SK-N-SH treated with all-trans-retinoic acid at 6 μM for 48 hours (cell line): ENCODE results near the gene SEC24A.
"Not testable (repeated sequence)": the region's sequence is repeated elsewhere in the genome, so short reads cannot be mapped to it uniquely, and the experiment has no call there.

Experiments used
- ATAC-seq: fragments of 200-7000 bp; cut with Tn5 transposase; 3 replicates; pipeline ENCODE4 v1.9.1; 2020; ENCODE audit warnings: mild to moderate bottlenecking, moderate library complexity
- ARNTL ChIP-seq: fragments of 450-650 bp; formaldehyde crosslinking; IDR thresholded peaks from 2 replicates; pipeline ENCODE4 v1.5.0; 2020; ENCODE audit warnings: low read depth, mild to moderate bottlenecking, moderate library complexity, borderline replicate concordance
- BACH2 ChIP-seq: fragments of 250-450 bp; sonication (Bioruptor Pico); IDR thresholded peaks from 2 replicates; pipeline ENCODE4 v1.9.0; 2021; ENCODE audit warnings: mild to moderate bottlenecking, borderline replicate concordance
- CSDC2 ChIP-seq: fragments of 250-450 bp; sonication (Bioruptor Pico); IDR thresholded peaks from 2 replicates; pipeline ENCODE4 v1.5.0; 2020; ENCODE audit warnings: mild to moderate bottlenecking, moderate library complexity
- ESRRG ChIP-seq: fragments of 250-450 bp; sonication (Bioruptor Pico); IDR thresholded peaks from 2 replicates; pipeline ENCODE4 v1.6.1; 2021; ENCODE audit warnings: mild to moderate bottlenecking
- GLIS3 ChIP-seq: fragments of 250-450 bp; sonication (Bioruptor Pico); IDR thresholded peaks from 2 replicates; pipeline ENCODE4 v1.5.0; 2020; ENCODE audit warnings: mild to moderate bottlenecking, moderate library complexity
- OSR1 ChIP-seq: fragments of 250-450 bp; sonication (Bioruptor Pico); IDR thresholded peaks from 2 replicates; pipeline ENCODE4 v1.8.0; 2022; ENCODE audit warnings: moderate library complexity, mild to moderate bottlenecking, inconsistent platforms
- PPARA ChIP-seq: fragments of 250-450 bp; sonication (Bioruptor Pico); IDR thresholded peaks from 2 replicates; pipeline ENCODE4 v1.5.0; 2020; ENCODE audit warnings: mild to moderate bottlenecking, borderline replicate concordance
- RARB ChIP-seq: fragments of 250-450 bp; sonication (Bioruptor Pico); IDR thresholded peaks from 2 replicates; pipeline ENCODE4 v1.8.0; 2021; ENCODE audit warnings: mild to moderate bottlenecking, moderate library complexity
- TCF4 ChIP-seq: fragments of 250-450 bp; sonication (Bioruptor Pico); IDR thresholded peaks from 2 replicates; pipeline ENCODE4 v1.8.0; 2021; ENCODE audit warnings: mild to moderate bottlenecking, moderate library complexity, borderline replicate concordance
- TOX ChIP-seq: fragments of 250-450 bp; sonication (Bioruptor Pico); IDR thresholded peaks from 2 replicates; pipeline ENCODE4 v1.8.0; 2021; ENCODE audit warnings: mild to moderate bottlenecking, moderate library complexity, borderline replicate concordance
- ZC3H10 ChIP-seq: fragments of 250-450 bp; sonication (Bioruptor Pico); IDR thresholded peaks from 2 replicates; pipeline ENCODE4 v1.5.1; 2021; ENCODE audit warnings: mild to moderate bottlenecking, moderate library complexity
- ZFP3 ChIP-seq: fragments of 250-450 bp; sonication (Bioruptor Pico); IDR thresholded peaks from 2 replicates; pipeline ENCODE4 v1.5.0; 2020; ENCODE audit warnings: mild to moderate bottlenecking, moderate library complexity
- ZFP30 ChIP-seq: fragments of 450-650 bp; formaldehyde crosslinking; IDR thresholded peaks from 2 replicates; pipeline ENCODE4 v1.5.0; 2022; ENCODE audit warnings: mild to moderate bottlenecking, moderate library complexity
- ZNF565 ChIP-seq: fragments of 450-650 bp; formaldehyde crosslinking; conservative IDR thresholded peaks from 2 replicates; pipeline ENCODE4 v1.5.0; 2020; ENCODE audit warnings: low read depth, mild to moderate bottlenecking, moderate library complexity
- ZNF70 ChIP-seq: fragments of 450-650 bp; formaldehyde crosslinking; IDR thresholded peaks from 2 replicates; pipeline ENCODE4 v1.5.0; 2020; ENCODE audit warnings: mild to moderate bottlenecking, moderate library complexity
- ZNF8 ChIP-seq: fragments of 450-650 bp; formaldehyde crosslinking; IDR thresholded peaks from 2 replicates; pipeline ENCODE4 v1.5.0; 2020; ENCODE audit warnings: mild to moderate bottlenecking, moderate library complexity
- TF ChIP-seq, protein P1 (sequence below): fragments of 250-450 bp; sonication (Bioruptor Pico); IDR thresholded peaks from 2 replicates; pipeline ENCODE4 v1.8.0; 2020; ENCODE audit warnings: mild to moderate bottlenecking, moderate library complexity, borderline replicate concordance
- TF ChIP-seq, protein P2 (sequence below): fragments of 250-450 bp; sonication (Bioruptor Pico); IDR thresholded peaks from 2 replicates; pipeline ENCODE4 v1.5.0; 2020; ENCODE audit warnings: mild to moderate bottlenecking, moderate library complexity
- TF ChIP-seq, protein P3 (sequence below): fragments of 250-450 bp; sonication (Bioruptor Pico); IDR thresholded peaks from 2 replicates; pipeline ENCODE4 v1.8.0; 2021; ENCODE audit warnings: low read depth, mild to moderate bottlenecking, moderate library complexity, borderline replicate concordance
- TF ChIP-seq, protein P4 (sequence below): fragments of 250-450 bp; sonication (Bioruptor Pico); IDR thresholded peaks from 2 replicates; pipeline ENCODE4 v1.5.1; 2021; ENCODE audit warnings: mild to moderate bottlenecking, moderate library complexity

Gene SEC24A

DNA sequence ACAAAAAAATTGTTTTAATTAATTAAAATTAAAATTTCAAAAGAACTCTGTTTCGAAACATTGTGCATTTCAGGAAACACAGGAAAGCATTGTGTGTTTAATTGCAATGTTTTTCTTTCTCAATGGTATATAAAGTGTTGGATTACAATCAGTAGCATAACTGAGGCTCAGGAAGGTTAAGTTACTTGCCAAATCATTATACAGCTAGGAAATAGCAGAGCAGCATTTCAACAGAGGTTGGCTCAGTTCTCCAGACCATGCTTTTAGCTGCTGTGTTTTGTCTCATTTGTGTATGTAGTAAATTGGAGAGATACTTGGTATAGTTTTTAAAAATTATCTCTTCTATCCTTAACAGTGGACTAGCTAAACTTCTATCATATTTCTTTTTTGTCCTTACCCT is 59.7 kb downstream of the SEC24A start:
- no peak for ATAC-seq
- TF ChIP-seq PPARA (CRISPR knock-in tag): no peak
- no peak for TF ChIP-seq ESRRG (CRISPR knock-in tag)
- TF ChIP-seq ZFP30: no peak
- no peak for TF ChIP-seq ZNF8 (CRISPR knock-in tag)

DNA sequence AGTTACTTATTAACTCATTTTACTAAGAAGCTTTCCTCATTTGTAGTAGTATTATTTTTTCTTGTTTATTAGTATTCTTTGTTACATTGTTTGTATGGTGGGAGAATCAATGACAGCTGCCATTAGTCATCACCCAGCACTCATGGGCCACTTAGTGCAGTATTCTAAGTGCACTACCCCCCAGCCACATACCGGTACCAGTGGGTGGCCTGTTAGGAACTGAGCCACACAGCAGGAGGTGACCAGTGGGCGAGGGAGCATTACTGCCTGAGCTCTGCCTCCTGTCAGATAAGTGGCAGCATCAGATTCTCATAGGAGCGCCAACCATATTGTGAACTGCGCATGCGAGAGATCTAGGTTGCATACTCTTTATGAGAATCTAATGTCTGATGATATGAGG is 65.5 kb downstream of the SEC24A start:
- TF ChIP-seq TOX (CRISPR knock-in tag) (no peak), ARNTL (CRISPR knock-in tag) (no peak), ZC3H10 (no peak), ZNF565 (CRISPR knock-in tag) (no peak), BACH2 (CRISPR knock-in tag) (no peak), TCF4 (CRISPR knock-in tag) (no peak), OSR1 (CRISPR knock-in tag) (no peak), RARB (CRISPR knock-in tag) (no peak), CSDC2 (no peak), GLIS3 (CRISPR knock-in tag) (no peak), PPARA (CRISPR knock-in tag) (no peak)
- TF ChIP-seq, protein P1, sequence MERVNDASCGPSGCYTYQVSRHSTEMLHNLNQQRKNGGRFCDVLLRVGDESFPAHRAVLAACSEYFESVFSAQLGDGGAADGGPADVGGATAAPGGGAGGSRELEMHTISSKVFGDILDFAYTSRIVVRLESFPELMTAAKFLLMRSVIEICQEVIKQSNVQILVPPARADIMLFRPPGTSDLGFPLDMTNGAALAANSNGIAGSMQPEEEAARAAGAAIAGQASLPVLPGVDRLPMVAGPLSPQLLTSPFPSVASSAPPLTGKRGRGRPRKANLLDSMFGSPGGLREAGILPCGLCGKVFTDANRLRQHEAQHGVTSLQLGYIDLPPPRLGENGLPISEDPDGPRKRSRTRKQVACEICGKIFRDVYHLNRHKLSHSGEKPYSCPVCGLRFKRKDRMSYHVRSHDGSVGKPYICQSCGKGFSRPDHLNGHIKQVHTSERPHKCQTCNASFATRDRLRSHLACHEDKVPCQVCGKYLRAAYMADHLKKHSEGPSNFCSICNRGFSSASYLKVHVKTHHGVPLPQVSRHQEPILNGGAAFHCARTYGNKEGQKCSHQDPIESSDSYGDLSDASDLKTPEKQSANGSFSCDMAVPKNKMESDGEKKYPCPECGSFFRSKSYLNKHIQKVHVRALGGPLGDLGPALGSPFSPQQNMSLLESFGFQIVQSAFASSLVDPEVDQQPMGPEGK: no peak
- TF ChIP-seq, protein P2, sequence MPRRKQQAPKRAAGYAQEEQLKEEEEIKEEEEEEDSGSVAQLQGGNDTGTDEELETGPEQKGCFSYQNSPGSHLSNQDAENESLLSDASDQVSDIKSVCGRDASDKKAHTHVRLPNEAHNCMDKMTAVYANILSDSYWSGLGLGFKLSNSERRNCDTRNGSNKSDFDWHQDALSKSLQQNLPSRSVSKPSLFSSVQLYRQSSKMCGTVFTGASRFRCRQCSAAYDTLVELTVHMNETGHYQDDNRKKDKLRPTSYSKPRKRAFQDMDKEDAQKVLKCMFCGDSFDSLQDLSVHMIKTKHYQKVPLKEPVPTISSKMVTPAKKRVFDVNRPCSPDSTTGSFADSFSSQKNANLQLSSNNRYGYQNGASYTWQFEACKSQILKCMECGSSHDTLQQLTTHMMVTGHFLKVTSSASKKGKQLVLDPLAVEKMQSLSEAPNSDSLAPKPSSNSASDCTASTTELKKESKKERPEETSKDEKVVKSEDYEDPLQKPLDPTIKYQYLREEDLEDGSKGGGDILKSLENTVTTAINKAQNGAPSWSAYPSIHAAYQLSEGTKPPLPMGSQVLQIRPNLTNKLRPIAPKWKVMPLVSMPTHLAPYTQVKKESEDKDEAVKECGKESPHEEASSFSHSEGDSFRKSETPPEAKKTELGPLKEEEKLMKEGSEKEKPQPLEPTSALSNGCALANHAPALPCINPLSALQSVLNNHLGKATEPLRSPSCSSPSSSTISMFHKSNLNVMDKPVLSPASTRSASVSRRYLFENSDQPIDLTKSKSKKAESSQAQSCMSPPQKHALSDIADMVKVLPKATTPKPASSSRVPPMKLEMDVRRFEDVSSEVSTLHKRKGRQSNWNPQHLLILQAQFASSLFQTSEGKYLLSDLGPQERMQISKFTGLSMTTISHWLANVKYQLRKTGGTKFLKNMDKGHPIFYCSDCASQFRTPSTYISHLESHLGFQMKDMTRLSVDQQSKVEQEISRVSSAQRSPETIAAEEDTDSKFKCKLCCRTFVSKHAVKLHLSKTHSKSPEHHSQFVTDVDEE: no peak
- TF ChIP-seq, protein P3, sequence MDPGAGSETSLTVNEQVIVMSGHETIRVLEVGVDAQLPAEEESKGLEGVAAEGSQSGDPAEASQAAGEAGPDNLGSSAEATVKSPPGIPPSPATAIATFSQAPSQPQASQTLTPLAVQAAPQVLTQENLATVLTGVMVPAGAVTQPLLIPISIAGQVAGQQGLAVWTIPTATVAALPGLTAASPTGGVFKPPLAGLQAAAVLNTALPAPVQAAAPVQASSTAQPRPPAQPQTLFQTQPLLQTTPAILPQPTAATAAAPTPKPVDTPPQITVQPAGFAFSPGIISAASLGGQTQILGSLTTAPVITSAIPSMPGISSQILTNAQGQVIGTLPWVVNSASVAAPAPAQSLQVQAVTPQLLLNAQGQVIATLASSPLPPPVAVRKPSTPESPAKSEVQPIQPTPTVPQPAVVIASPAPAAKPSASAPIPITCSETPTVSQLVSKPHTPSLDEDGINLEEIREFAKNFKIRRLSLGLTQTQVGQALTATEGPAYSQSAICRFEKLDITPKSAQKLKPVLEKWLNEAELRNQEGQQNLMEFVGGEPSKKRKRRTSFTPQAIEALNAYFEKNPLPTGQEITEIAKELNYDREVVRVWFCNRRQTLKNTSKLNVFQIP (CRISPR knock-in tag): no peak
- TF ChIP-seq, protein P4, sequence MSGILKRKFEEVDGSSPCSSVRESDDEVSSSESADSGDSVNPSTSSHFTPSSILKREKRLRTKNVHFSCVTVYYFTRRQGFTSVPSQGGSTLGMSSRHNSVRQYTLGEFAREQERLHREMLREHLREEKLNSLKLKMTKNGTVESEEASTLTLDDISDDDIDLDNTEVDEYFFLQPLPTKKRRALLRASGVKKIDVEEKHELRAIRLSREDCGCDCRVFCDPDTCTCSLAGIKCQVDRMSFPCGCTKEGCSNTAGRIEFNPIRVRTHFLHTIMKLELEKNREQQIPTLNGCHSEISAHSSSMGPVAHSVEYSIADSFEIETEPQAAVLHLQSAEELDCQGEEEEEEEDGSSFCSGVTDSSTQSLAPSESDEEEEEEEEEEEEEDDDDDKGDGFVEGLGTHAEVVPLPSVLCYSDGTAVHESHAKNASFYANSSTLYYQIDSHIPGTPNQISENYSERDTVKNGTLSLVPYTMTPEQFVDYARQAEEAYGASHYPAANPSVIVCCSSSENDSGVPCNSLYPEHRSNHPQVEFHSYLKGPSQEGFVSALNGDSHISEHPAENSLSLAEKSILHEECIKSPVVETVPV (CRISPR knock-in tag): no peak
- TF ChIP-seq, all 23 proteins: peak for 0
- ATAC-seq: no peak

DNA sequence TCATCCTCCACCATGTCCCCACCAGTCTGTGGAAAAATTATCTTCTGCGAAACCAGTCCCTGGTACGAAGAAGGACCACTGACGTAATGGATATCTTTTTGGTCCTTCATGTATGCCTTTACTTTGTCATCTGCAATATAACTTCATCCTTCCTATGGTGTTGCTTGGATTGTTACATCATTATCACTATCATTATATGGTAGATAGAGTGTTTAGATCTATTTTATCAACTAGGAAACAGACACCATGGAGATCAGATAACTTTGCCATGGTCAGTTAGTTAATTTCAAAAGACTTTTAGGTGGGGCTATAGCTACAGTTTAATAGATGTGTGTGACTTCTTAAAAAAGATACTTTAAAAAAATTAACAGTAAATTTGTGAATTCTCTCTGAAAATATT is 66.0 kb downstream of the SEC24A start:
- no peak for ATAC-seq
- TF ChIP-seq ZFP3 (CRISPR knock-in tag) (no peak), CSDC2 (no peak), PPARA (CRISPR knock-in tag) (no peak), ZNF70 (CRISPR knock-in tag) (no peak), BACH2 (CRISPR knock-in tag) (no peak), ZC3H10 (no peak)
- TF ChIP-seq, protein P2: no peak

DNA sequence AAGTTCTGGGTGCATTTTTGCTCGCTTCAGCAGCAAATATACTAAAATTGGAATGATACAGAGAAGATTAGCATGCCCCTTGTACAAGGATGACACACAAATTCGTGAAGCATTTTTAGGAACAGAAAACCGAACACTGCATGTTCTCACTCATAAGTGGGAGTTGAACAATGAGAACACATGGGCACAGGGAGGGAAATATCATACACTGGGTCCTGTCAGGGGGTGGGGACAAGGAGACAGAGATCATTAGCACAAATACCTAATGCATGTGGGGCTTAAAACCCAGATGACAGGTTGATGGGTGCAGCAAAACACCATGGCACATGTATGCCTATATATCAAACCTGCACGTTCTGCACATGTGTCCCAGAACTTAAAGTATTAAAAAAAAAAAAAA is 66.9 kb downstream of the SEC24A start:
- not testable (repeated sequence) for ATAC-seq
